Activated CD8-positive, alpha-beta memory T cell treated with anti-CD3 and anti-CD28 coated beads for 36 hours (primary cell): ENCODE results near the gene PRKAR1B. TPM values are rescaled to one million over a fixed set of nuclear protein-coding genes. Genes with fewer than 3 reads are reported as not detected.
"Not testable (repeated sequence)": the region's sequence is repeated elsewhere in the genome, so short reads cannot be mapped to it uniquely, and the experiment has no call there.

Experiments used
- CTCF ChIA-PET: fragments of 350-600 bp; sonication (Branson Sonifier 250); formaldehyde crosslinking; loops from one replicate; lab custom pipeline; 2021; ENCODE audit warnings: antibody characterized with exemption; lab: Charles Lee
- POLR2A ChIA-PET: fragments of 350-600 bp; sonication (Branson Sonifier 250); formaldehyde crosslinking; loops from one replicate; lab custom pipeline; 2021; ENCODE audit warnings: antibody characterized with exemption; lab: Charles Lee
- total RNA-seq, 2 experiments: library from RNA; stranded (reverse); gene quantifications; one replicate each; pipeline ENCODE4 v1.2.3, GENCODE V29; 2021

The PRKAR1B gene
- total RNA-seq, 2 experiments from 2014 or later = 33.5 to 34.5 TPM

GRCh38 chr7:662576-662975 lies 64.5 kb downstream of the PRKAR1B start:
- ChIA-PET CTCF (no interaction called here), POLR2A (interaction anchor here (0.5 kb wide), 1 partner anchor 398 kb away, joined by 3 read pairs; no protein-coding TSS in a partner anchor)

GRCh38 chr7:659996-660395 lies 67.1 kb downstream of the PRKAR1B start:
- CTCF ChIA-PET = no interaction called here
- POLR2A ChIA-PET = no interaction called here

- POLR2A ChIA-PET = no interaction called here
Measured at GRCh38 chr7:659306-659847, 67.7 kb downstream of the PRKAR1B start.

GRCh38 chr7:657565-658119 lies 69.4 kb downstream of the PRKAR1B start:
- CTCF ChIA-PET = interaction anchor here (0.6 kb wide), 1 partner anchor 156 kb away, joined by 4 read pairs; no protein-coding TSS in a partner anchor
- POLR2A ChIA-PET = no interaction called here

More at GRCh38 chr7:659306-659847, 67.7 kb downstream of the PRKAR1B start:
- CTCF ChIA-PET = no interaction called here

GRCh38 chr7:657010-657409 lies 70.1 kb downstream of the PRKAR1B start:
- CTCF ChIA-PET, POLR2A ChIA-PET: not testable (repeated sequence)

GRCh38 chr7:655758-656157 lies 71.3 kb downstream of the PRKAR1B start:
- POLR2A ChIA-PET = no interaction called here
- CTCF ChIA-PET = no interaction called here

- ChIA-PET POLR2A (no interaction called here), CTCF (interaction anchor here (1.0 kb wide), 1 partner anchor 14 kb away, joined by 3 read pairs; no protein-coding TSS in a partner anchor)
Measured at GRCh38 chr7:653829-654764, 73.0 kb downstream of the PRKAR1B start.

- ChIA-PET POLR2A (no interaction called here), CTCF (interaction anchor here (1.0 kb wide), 1 partner anchor 16 kb away, joined by 3 read pairs; no protein-coding TSS in a partner anchor)
Measured at GRCh38 chr7:652881-653280, 74.2 kb downstream of the PRKAR1B start.

- CTCF ChIA-PET = not testable (repeated sequence)
Measured at GRCh38 chr7:652167-652566, 74.9 kb downstream of the PRKAR1B start.

GRCh38 chr7:651032-651728 lies 75.9 kb downstream of the PRKAR1B start:
- ChIA-PET CTCF (no interaction called here), POLR2A (no interaction called here)

More at GRCh38 chr7:652167-652566, 74.9 kb downstream of the PRKAR1B start:
- POLR2A ChIA-PET = not testable (repeated sequence)

GRCh38 chr7:650339-651031 lies 76.6 kb downstream of the PRKAR1B start:
- CTCF ChIA-PET = no interaction called here

GRCh38 chr7:646951-647350 lies 80.1 kb downstream of the PRKAR1B start:
- POLR2A ChIA-PET = no interaction called here
- CTCF ChIA-PET = interaction anchor here (0.7 kb wide), 1 partner anchor 86 kb away, joined by 3 read pairs; no protein-coding TSS in a partner anchor

More at GRCh38 chr7:650339-651031, 76.6 kb downstream of the PRKAR1B start:
- POLR2A ChIA-PET = no interaction called here

- ChIA-PET POLR2A (no interaction called here), CTCF (no interaction called here)
Measured at GRCh38 chr7:646487-646886, 80.6 kb downstream of the PRKAR1B start.

GRCh38 chr7:645606-646005 lies 81.5 kb downstream of the PRKAR1B start:
- CTCF ChIA-PET = no interaction called here
- POLR2A ChIA-PET = no interaction called here

GRCh38 chr7:644381-645305 lies 82.4 kb downstream of the PRKAR1B start:
- CTCF ChIA-PET = no interaction called here

GRCh38 chr7:641966-642365 lies 85.1 kb downstream of the PRKAR1B start:
- POLR2A ChIA-PET = interaction anchor here (0.7 kb wide), 1 partner anchor 175 kb away, joined by 7 read pairs; no protein-coding TSS in a partner anchor

More at GRCh38 chr7:644381-645305, 82.4 kb downstream of the PRKAR1B start:
- POLR2A ChIA-PET = no interaction called here

GRCh38 chr7:641269-641671 lies 85.8 kb downstream of the PRKAR1B start:
- POLR2A ChIA-PET = no interaction called here
- CTCF ChIA-PET = interaction anchor here (1.1 kb wide), 1 partner anchor 23 kb away, joined by 3 read pairs; no protein-coding TSS in a partner anchor

More at GRCh38 chr7:641966-642365, 85.1 kb downstream of the PRKAR1B start:
- CTCF ChIA-PET = interaction anchor here (1.1 kb wide), 1 partner anchor 23 kb away, joined by 3 read pairs; no protein-coding TSS in a partner anchor
